ENCODE results near the gene PPM1M.
A peak's percentile ranks its signal among the peaks of the same experiment; 100 is the strongest.
"Not testable (repeated sequence)": the region's sequence is repeated elsewhere in the genome, so short reads cannot be mapped to it uniquely, and the experiment has no call there.

PPM1M gene

DNA sequence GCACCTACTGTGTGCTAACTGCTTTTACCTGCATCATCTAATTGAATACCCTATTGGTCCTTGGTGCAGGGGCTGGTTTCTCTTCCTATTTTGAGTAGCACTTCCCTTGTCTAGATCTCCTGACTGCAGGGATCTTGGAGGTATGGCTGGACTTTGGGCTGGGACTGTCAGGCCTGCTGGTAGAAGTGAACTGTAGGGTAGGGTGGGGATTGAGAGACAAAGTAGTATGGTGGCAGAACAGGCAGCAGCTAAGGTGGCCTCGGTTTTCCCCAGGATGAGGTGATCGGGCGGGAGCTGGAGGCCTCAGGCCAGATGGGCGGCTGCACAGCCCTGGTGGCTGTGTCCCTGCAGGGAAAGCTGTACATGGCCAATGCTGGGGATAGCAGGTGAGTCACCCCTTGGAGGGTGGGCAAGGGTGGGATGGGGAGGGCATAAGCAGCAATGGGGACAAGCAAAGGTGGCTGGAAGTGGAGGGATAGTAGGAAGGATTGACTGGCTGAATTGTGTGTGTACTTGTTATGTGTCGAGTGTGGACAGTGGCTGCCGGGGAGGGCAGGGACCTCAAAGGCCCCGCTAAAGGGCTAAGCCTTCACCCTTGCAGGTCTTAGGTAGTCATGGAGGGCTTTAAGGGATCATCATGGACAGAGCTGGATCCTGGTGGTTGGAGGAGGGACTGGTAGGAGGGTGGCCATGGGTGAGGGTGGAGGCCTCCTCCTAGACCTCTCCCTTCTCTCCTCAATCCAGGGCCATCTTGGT lies 2.0 kb downstream of the PPM1M start:
- no peak for DNase-seq (ENCODE audit: low read depth)

DNA sequence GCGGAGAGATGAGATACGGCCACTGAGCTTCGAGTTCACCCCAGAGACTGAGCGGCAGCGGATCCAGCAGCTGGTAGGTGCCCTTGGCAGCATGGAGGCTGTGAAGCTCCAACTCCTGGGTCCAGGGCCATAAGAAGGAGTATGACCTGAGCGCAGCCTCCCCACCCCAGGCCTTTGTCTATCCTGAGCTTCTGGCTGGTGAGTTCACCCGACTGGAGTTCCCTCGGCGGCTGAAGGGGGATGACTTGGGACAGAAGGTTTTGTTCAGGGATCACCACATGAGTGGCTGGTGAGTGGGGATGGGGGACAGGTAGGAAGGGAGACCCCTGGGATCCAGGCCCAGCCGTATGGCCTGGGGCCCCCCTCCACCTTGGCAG lies 2.6 kb downstream of the PPM1M start:
- DNase-seq (ENCODE audit: low read depth): no peak

DNA sequence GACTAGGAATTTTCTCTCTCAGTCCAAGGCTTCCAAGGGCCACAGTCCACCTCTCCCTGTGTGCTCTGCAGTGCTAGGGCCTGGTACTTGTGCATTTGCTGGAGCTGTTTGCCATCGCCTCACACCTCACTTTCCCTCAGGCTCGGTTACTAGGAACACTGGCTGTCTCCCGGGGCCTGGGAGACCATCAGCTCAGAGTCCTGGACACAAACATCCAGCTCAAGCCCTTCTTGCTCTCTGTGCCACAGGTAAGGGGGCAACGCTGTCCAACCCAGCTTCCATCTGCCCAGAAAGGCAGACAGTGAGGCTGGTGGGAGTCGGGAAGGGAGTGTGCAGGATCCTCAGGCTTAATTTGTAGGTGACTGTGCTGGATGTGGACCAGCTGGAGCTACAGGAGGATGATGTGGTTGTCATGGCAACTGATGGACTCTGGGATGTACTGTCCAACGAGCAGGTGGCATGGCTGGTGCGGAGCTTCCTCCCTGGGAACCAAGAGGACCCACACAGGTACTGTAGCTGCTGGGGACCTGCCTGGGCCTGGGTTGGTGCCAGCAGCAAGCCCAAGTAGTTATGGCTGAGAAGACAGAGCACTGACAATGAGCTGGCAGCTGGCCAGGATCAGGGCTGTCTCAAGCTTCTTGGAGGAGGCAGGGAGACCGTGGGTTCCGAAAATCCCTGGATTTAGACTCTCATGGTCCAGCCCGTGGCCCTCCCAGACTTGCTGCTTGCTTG lies 3.4 kb downstream of the PPM1M start:
- DNase-seq (ENCODE audit: low read depth): no peak

DNA sequence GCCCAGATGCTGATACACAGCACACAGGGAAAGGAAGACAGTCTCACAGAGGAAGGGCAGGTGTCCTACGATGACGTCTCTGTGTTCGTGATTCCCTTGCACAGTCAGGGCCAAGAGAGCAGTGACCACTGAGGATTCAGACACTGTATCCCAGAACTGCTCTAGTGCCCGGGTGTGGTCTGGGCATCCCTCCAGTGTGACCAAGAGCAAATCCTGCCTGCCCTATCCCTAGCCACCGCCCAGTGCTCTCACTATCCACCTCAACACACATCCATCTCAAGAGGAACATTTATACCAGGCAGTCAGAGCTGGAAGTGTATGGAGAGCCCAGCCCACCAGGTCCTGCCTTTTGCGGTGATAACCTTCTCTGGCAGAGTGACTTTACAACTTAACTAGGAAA lies 4.1 kb downstream of the PPM1M start:
- no peak for DNase-seq (ENCODE audit: low read depth)

DNA sequence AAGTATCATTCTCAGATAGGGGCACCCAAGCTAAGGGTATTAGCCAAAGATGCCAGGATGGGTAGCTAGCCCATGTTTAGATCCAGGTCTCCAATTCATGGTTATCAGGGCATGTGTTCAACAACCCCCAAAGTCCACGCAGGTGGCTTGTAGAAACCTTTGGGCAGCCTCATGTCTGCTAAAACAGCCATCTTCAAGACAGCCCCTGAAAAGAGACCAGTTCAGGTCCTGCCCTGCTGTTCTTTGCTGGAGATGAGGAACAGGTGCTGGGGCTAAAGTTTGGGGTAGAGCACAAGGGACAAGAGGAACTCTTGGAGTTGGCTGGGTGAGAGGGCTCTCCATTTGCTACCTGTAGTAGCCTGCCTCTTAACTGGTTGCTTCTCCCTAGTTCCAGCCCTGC lies 4.6 kb downstream of the PPM1M start:
- no peak for DNase-seq (ENCODE audit: low read depth)

DNA sequence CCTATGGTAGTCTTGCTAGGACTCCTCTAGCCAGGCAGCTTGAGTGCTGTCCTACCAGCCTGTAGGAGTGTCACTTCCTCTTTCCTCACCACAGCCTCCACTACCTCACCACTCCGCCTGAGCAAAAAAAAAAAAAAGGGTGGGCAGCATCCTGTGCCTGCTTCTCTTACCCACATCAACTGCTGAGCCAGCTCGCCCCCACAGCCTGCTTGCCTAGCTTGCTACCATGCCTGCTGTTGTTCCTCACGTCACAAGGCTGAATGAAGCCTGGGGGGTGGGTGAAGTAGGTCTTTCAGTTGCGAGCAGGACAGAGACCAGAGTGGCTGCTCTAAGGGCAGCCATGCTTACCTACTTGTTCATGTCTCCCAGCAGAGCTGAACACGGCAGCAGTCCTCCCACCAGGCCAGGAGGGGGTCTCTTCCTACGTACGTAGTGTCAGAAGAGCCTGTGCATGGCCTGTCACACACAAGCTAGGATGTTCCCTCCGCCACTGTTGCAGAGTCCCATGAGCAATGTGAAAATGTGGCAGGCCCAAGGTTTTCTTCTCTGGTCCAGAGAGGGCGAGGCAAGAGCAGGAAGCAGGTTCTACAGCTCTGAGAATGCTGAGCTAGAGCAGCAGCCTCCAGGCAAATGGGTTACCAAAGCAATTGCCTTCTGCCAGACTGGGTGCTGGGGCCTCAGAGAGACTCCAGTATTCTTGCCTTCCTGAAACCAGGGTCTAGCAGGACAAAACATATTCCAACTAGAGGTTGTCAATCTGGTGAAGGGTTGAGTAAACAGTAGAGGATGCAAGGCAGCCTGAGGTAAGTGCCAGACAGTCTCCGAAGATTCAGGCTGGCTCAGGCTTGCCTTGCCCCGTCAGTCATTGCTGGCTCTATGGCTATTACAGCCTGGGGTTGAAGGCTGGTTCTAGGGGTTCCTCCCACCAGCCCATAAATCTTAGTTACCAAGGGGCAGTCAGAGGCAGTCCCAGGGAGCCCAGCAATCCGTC lies 8.1 kb downstream of the PPM1M start:
- DNase-seq (ENCODE audit: low read depth): peak; percentile 89

DNA sequence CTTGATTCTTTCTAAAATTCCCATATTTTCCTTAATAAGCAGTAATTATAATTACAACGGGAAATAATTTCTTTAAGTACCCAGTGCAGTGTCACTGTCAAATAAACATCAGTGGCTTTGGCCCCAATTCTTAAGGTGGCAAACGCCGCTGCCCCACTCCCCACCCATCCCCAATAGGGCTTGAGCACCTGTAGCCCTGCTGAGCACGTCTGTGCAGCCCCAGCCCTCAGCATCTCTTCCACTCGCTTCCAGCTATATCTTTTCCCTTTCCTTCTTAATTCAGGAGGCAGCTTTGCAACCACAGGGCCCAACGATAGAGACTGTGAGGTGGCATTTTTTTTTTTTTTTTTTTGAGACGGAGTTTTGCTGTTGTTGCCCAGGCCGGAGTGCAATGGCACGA lies 9.0 kb downstream of the PPM1M start:
- no peak for DNase-seq (ENCODE audit: low read depth)

DNA sequence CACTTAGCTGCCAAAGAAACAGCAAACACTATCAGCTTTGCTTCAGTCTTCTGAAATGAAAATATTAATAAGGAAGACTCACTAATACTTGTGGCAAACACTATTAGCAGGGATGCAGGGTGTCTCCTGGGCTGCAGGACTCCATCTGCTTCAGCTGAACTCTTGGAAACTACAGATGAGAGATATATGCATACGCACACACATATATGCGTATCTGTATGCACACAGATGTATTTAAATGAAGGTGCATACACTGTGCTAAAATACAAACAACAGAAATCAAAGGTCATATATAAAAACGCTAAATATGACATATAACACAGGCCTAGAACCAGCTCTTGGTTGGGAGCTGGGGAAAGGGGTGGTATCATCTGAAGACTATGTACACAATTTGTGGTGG lies 10.6 kb downstream of the PPM1M start:
- DNase-seq (ENCODE audit: low read depth): no peak

DNA sequence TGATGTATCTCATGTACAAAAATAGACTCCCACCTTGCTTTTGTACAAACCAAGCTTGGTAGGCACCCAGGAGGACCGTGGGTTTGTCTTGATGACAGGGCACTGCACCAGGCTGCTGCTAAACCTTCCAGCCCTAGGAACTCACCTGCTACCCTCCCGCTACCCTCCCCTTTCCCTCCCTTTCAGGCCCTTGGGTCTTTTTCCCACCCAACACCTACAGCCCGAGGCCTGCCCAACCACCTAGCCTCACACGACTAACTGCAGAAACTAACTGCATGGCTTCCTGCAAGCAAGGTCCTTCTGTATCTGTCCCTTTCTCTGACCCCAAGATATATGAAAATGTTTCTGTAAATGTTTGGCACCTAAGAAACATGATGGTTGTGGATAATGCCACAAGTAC lies 11.1 kb downstream of the PPM1M start:
- DNase-seq (ENCODE audit: low read depth): no peak

DNA sequence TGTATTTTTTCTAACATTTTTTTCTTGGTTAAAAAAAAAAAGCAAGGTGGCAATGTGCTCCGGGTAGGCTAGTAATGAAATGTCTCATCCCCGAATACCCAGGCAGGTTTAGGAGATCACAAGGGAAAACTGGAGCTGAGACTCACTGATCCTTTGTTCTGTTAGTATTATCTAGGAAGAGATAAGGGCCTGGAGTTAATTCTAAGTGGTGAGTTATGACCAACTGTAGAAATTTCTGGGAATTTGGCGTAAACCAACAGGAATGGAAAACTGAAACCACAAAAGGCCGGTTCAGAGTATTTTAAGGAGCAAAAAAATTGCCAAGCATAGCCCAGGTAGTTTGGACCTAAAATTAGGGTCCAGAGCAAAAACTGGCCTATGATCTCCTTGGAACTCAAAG lies 12.4 kb downstream of the PPM1M start:
- no peak for DNase-seq (ENCODE audit: low read depth)

DNA sequence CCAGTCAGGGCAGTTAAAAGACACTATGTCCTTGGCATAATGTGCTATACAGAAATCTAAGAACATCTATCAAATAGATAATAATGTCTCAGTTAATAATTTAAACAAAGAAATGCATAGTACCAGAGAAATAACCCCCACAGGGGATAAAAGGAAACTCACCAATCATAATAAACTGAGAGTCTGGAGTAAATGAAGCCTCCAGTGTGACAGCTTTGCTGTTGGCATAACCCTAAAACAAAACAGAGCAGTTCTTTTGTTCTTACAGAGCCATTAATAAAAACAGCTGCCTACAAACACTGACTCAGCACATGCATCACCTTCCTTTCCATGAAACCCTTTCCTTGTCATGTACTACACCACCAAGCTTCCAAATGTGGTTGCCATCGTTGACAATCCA lies 13.5 kb downstream of the PPM1M start:
- DNase-seq (ENCODE audit: low read depth): no peak

DNA sequence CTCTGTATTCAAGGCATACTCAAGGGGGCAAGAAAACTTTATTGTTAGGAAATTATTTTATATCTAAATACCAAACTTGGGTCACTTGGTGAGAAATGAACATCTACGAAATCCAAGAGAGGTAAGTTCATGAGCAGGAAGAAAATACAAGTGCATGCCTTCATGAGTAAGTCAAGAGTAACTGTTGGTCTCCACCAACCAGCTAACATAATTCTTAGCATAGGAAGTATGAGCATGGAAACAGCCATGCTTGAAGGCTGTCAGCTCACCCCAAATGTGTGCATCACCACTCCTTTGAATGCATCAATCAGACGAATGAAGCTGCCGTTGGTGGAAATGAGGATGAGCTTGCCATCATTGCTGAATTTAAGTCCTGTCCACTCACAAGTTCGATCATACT lies 13.9 kb downstream of the PPM1M start:
- no peak for DNase-seq (ENCODE audit: low read depth)

DNA sequence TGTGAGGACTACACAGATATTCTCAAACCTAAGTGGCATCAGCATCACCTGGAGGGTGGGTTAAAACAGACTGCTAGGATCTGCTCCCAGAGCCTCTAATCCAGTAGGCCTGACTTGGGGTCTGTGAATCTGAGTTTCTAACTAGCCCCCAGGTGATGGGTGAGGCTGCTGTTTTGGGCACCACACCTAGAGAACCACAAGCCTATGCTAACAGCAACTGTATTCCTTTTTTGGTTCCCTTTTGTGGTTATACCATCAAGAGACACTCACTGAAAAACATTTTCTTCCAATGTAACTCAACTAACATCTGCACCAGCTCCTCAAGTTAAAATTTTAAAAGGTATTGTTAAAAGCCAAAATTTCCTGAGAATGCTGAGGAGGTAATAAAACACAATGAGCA lies 16.9 kb downstream of the PPM1M start:
- no peak for DNase-seq (ENCODE audit: low read depth)

DNA sequence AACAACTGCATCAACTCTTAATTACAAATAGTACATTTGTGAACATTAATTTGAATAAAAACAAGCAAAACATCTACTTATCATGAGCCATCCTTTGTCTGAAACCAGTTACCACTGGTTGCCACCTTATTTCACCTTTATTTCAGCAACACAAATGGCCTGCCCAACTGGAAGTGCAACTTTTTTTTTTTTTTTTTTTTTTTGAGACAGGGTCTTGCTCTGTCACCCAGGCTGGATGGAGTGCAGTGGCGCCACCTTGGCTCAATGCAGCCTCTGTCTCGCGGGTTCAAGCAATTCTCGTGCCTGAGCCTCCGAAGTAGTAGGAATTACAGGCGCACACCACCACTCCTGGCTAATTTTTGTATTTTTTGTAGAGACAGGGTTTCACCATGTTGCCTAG lies 19.8 kb downstream of the PPM1M start:
- no peak for DNase-seq (ENCODE audit: low read depth)

DNA sequence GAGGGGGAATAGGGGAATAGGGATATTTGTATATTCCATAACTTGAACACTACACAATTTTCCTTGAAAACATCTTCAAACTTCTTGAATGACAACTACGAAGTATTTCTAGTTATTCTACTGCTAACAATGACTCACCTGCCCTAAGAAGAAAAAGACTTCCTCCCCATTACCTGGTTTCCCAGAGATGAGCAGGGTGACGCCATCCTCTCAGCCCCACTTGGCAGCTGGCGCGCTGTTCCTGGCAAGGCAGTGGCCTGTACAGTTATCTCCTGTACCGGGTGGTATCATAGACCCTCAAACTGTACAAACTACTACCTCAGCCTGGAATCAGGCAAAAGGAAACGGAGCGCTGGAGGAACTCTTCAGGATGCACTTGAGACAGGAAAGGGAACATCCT lies 22.5 kb downstream of the PPM1M start:
- peak; percentile 50 for DNase-seq (ENCODE audit: low read depth)

DNA sequence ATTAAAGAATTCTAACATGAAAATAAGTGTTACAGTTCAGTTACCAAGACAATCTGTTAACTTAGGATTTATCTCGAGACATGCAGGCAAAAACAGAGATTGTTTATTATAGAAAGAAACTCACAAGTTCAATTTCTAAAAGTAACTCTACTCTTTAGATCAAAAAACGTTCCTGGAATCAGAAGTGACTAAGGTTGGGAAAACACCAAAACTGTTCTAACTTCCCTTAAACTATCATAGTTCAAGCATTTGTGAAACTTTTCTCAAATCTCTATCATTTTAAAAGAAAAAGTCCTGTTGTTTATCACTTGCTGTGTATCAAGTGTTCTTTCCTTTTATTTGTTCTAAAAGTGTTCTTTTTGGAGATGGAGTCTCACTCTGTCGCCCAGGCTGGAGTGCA lies 24.2 kb downstream of the PPM1M start:
- DNase-seq (ENCODE audit: low read depth): no peak

DNA sequence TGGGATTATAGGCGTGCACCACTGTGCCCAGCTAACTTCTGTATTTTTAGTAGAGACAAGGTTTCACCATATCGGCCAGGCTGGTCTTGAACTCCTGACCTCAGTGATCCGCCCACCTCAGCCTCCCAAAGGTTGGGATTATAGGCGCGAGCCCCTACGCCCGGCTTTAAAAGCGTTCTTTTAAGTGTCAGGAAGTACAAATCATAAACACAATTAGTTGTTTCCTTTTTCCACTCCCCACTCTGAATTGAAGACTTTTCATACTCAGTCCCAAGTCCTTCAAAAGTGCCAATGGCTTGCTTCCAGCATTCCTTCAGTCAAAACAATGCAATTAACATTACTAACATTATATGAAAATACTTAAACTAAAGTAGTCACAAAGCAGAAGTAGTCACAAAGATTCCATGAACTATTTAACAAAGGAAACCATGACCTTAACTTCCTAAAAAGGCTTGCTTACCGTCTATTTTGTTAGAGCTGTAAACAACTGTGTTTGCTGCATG lies 24.7 kb downstream of the PPM1M start:
- DNase-seq (ENCODE audit: low read depth): no peak

DNA sequence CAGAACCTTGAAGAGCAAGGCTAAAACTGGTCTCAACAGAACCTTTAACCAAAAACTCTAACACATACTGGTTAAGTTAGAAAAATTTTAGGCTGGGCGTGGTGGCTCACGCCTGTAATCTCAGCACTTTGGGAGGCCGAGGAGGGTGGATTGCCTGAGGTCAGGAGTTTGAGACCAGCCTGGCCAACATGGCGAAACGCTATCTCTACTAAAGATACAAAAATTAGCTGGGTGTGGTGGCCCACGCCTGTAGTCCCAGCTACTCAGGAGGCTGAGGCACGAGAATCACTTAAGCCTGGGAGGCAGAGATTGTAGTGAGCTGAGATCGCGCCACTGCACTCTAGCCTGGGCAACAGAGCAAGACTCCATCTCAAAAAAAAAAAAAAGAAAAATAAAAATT lies 26.6 kb downstream of the PPM1M start:
- DNase-seq (ENCODE audit: low read depth): not testable (repeated sequence)

DNA sequence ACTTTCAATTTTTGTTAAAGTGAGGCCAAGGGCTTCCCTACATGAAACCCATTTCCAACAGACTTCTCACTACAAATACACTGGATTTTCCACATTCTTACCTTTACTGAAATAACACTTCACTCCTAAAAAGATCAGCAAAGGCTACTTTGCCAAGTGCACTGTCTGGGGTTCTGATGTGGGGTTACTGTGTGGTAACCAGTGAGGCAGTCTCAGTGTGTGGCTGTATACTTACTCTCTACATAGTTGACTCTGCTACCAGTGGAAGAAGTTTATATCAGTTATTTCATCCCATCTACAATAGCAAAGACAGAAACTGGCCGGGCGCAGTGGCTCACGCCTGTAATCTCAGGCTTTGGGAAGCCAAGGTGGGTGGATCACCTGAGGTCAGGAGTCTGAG lies 27.3 kb downstream of the PPM1M start:
- DNase-seq (ENCODE audit: low read depth): no peak

DNA sequence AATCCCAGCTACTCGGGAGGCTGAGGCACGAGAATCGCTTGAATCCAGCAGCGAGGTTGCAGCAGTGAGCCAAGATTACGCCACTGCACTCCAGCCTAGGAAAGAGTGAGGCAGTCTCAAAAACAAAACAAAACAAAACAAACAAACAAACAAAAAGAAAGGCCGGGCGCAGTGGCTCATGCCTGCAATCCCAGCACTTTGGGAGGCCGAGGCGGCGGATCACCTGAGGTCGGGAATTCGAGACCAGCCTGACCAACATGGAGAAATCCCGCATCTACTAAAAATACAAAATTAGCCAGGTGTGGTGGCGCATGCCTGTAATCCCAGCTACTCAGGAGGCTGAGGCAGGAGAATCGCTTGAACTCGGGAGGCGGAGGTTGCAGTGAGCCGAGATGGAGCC lies 29.2 kb downstream of the PPM1M start:
- not testable (repeated sequence) for DNase-seq (ENCODE audit: low read depth)

DNA sequence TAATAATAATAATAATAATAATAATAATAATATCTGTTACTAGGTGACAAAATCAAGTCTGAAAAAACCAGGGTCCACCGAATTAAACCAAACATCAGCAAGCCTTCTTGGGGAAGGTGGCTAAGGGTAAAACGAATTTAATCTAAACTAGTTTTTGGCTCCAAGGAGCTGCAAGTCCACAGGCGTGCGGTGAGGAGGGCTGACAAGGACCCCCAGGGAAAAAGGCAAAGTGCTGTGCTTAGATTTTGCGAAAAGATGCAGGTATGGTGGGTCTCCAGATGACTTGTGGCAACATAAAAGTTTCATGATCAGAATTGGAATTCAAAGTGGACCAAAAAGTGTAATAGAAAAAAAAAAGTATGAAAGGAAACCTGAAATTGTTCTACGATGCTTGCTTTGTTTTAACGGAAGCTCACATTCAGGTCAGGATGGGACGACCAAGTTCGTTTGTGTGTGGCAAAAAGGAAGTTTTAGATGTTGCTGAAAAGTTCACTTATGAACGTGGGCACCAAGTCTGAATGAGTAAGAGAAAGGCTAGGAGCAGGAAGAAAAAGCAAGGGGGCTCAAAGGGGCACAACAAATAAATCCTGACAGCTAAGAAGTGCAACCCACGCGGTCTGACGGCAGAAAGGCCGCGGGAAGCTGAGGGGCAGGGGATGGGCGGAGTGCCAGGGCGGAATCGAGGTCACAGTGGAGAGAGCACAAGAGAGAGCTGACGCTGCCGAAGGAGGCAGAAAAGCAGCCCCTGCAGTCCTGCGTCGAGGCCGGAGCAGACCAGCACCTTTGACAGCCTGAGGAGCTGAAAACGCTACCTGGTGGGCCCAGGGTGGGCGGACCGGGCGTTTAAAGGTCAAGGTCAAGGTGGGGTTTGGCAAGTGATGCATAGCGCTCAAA lies 31.8 kb downstream of the PPM1M start:
- DNase-seq (ENCODE audit: low read depth): peak; percentile 51

All from T-helper 22 cell (primary cell).